HepG2 (cell line): Measurements from ENCODE around the gene FBXL7. TPM values are rescaled to one million over a fixed set of nuclear protein-coding genes. Genes with fewer than 3 reads are reported as not detected.

ENCODE experiments used
- ATAC-seq: fragments of 200-7000 bp; cut with Tn5 transposase; 3 replicates; pipeline ENCODE4 v1.9.1; 2020; ENCODE audit warnings: mild to moderate bottlenecking, moderate library complexity
- BruUV-seq: library from RNA; stranded (reverse); fragments of 400-500 nt; replicated peaks from 2 replicates; lab custom pipeline; 2021; lab: Mats Ljungman, UMichigan
- CTCF ChIA-PET: fragments of 300-600 bp; formaldehyde crosslinking; extraction: SDS; loops from one replicate; lab custom pipeline; 2021; ENCODE audit warnings: low total read pairs, inconsistent platforms, low intra/inter-chr PET ratio; lab: Yijun Ruan, JAX
- POLR2A ChIA-PET: fragments of 350-600 bp; sonication (Branson Sonifier 250); formaldehyde crosslinking; loops from one replicate; lab custom pipeline; 2020; ENCODE audit warnings: antibody characterized with exemption, inconsistent platforms; lab: Yijun Ruan, JAX
- DNase-seq: peaks from one replicate; pipeline ENCODE4 v3.0.0-alpha.2; 2015; ENCODE audit warnings: low spot score
- FAIRE-seq: peaks from 3 replicates; lab custom pipeline; 2011; peaks lifted over from hg19 to GRCh38; lab: Jason Lieb, UNC
- H2AFZ ChIP-seq: one replicate; pipeline ENCODE4 v1.6.1; 2011; ENCODE audit warnings: low read length, inconsistent platforms
- H3K27ac ChIP-seq: fragments of 300-600 bp; 3 replicates; pipeline ENCODE4 v1.8.0; 2011; ENCODE audit warnings: mixed run types, mild to moderate bottlenecking, mixed read lengths, low read length, inconsistent platforms; ENCODE audit not compliant: insufficient read depth; ENCODE audit errors: extremely low read length
- H3K27me3 ChIP-seq, 2 experiments: fragments of 200-600 bp in 1 of 2; 2 replicates in 1 of 2; 3 replicates in 1 of 2; pipeline versions ENCODE4 v1.6.0 to v1.8.0; 2011; ENCODE audit warnings: low read length in 2 of 2, mild to moderate bottlenecking in 2 of 2, moderate library complexity in 2 of 2, inconsistent platforms in 1 of 2; ENCODE audit not compliant: insufficient read depth in 2 of 2, control insufficient read depth in 1 of 2
- H3K36me3 ChIP-seq, 2 experiments: fragments of 200-600 bp in 1 of 2; replicated peaks in 1 of 2; 2 replicates in 1 of 2; 3 replicates in 1 of 2; pipeline versions ENCODE4 v1.5.1 to v1.8.0; 2011; ENCODE audit warnings: low read length in 2 of 2, inconsistent platforms in 1 of 2; ENCODE audit not compliant: insufficient read depth in 2 of 2, control insufficient read depth in 1 of 2
- H3K4me1 ChIP-seq: 2 replicates; pipeline ENCODE4 v1.5.1; 2012; ENCODE audit warnings: low read length, inconsistent platforms; ENCODE audit not compliant: insufficient read depth
- H3K4me2 ChIP-seq: 2 replicates; pipeline ENCODE4 v1.6.0; 2011; ENCODE audit warnings: low read depth, low read length, inconsistent platforms
- H3K4me3 ChIP-seq, 3 experiments: fragments of 200-600 bp in 1 of 3; sonication (generic), shearing (Covaris generic) in 1 of 3; replicated peaks in 1 of 3; 2 replicates each; pipeline ENCODE4 v1.5.1; 2011 to 2016; ENCODE audit warnings: low read length in 3 of 3, inconsistent platforms in 2 of 3, low read depth in 2 of 3, mild to moderate bottlenecking in 2 of 3, control low read depth in 1 of 3, mixed read lengths in 1 of 3; ENCODE audit not compliant: insufficient read depth in 1 of 3
- H3K79me2 ChIP-seq: one replicate; pipeline ENCODE4 v1.6.1; 2011; ENCODE audit warnings: low read length, inconsistent platforms; ENCODE audit not compliant: insufficient read depth
- H3K9ac ChIP-seq: 2 replicates; pipeline ENCODE4 v1.6.0; 2011; ENCODE audit warnings: mild to moderate bottlenecking, low read depth, low read length, inconsistent platforms; ENCODE audit not compliant: insufficient read depth
- H3K9me3 ChIP-seq: 2 replicates; pipeline ENCODE4 v1.5.1; 2012; ENCODE audit warnings: mild to moderate bottlenecking, low read length
- H4K20me1 ChIP-seq: 2 replicates; pipeline ENCODE4 v1.6.0; 2011; ENCODE audit warnings: inconsistent platforms, mild to moderate bottlenecking, low read length, moderate library complexity; ENCODE audit not compliant: insufficient read depth
- GPBP1L1 ChIP-seq: sonication (generic); formaldehyde crosslinking; IDR thresholded peaks from 2 replicates; pipeline ENCODE4 v1.5.0; 2020; ENCODE audit warnings: mild to moderate bottlenecking, missing genetic modification reagents
- HHEX ChIP-seq: IDR thresholded peaks from 2 replicates; pipeline ENCODE4 v1.6.1; 2016; ENCODE audit warnings: control low read depth
- PLSCR1 ChIP-seq: sonication (generic); formaldehyde crosslinking; IDR thresholded peaks from 2 replicates; pipeline ENCODE4 v1.5.0; 2020; ENCODE audit warnings: missing genetic modification reagents, mild to moderate bottlenecking, borderline replicate concordance
- RBM39 ChIP-seq: fragments of 200-400 bp; formaldehyde crosslinking; IDR thresholded peaks from one replicate; pipeline ENCODE4 v1.6.1; 2018; ENCODE audit warnings: antibody characterized with exemption, mild to moderate bottlenecking, low read depth, low read length; ENCODE audit not compliant: poor library complexity, severe bottlenecking
- RFXANK ChIP-seq: IDR thresholded peaks from 2 replicates; pipeline ENCODE4 v1.6.1; 2016
- ZNF18 ChIP-seq: sonication (generic); formaldehyde crosslinking; IDR thresholded peaks from 2 replicates; pipeline ENCODE4 v1.8.0; 2022; ENCODE audit warnings: mild to moderate bottlenecking, missing genetic modification reagents; ENCODE audit not compliant: insufficient replicate concordance
- ZNF432 ChIP-seq: sonication (generic); formaldehyde crosslinking; IDR thresholded peaks from 2 replicates; pipeline ENCODE4 v1.5.0; 2020; ENCODE audit warnings: missing genetic modification reagents, mild to moderate bottlenecking, borderline replicate concordance
- ZNF569 ChIP-seq: sonication (generic); formaldehyde crosslinking; IDR thresholded peaks from 2 replicates; pipeline ENCODE4 v1.5.0; 2020; ENCODE audit warnings: mild to moderate bottlenecking, missing genetic modification reagents, moderate library complexity, borderline replicate concordance
- in situ Hi-C: cut with HindIII; loops from 2 replicates; pipeline ENCODE4 v1.10.0; 2017; ENCODE audit warnings: low pct_unique_long_range_greater_than_20kb; ENCODE audit not compliant: extremely low pct_ligation_motif_present
- intact Hi-C: fragments of 100-400 bp; cut with micrococcal nuclease; formaldehyde crosslinking; loops from one replicate; pipeline ENCODE4 v1.10.0; 2022; ENCODE audit not compliant: unreplicated experiment
- polyA plus RNA-seq, 8 experiments: library from polyadenylated mRNA; depleted of rRNA in 3 of 8; stranded (reverse) in 7 of 8; unstranded in 1 of 8; fragments of >200 nt; fragmentation: Illumina TruSeq in 4 of 8; extraction: Trizol in 4 of 8; gene quantifications; 2 replicates each; pipeline versions ENCODE4 v1.2.1 to v1.2.3, GENCODE V29; 2011 to 2016; ENCODE audit warnings: low read depth in 4 of 8, missing spikeins in 1 of 8, mixed read lengths in 1 of 8; ENCODE audit not compliant: insufficient read depth in 1 of 8
- total RNA-seq, 5 experiments: library from RNA; depleted of rRNA; stranded (reverse); fragments of >200 nt; fragmentation: Illumina TruSeq; extraction: Trizol; gene quantifications; 2 replicates each; pipeline ENCODE4 v1.2.3, GENCODE V29; 2016; ENCODE audit warnings: low read depth in 1 of 5

FBXL7 gene
- total and polyA plus RNA-seq, 2 of the 13 experiments (the other 11 are each of a cell fraction or from before 2014, with no cell fraction given): 0.07 TPM; not detected in 1

- no peak for TF ChIP-seq GPBP1L1 (CRISPR knock-in tag)
- no peak for TF ChIP-seq ZNF569 (CRISPR knock-in tag)
These were observed 285.6 kb downstream of the FBXL7 start (continued) for GRCh38 chr5:15785531-15785981.

GRCh38 chr5:15786326-15786725 is 286.3 kb downstream of the FBXL7 start:
- Histone ChIP-seq H3K4me3 (no peak overlapping the region), H3K79me2 (no peaks in the 10 kb centered on the region), H3K9me3 (no peaks in the 10 kb centered on the region), H4K20me1 (no peaks in the 10 kb centered on the region), H3K9ac (no peak overlapping the region), H3K27ac (no peak overlapping the region), H3K4me1 (no peaks in the 10 kb centered on the region), H3K27me3 (no peaks in the 10 kb centered on the region), H3K4me2 (no peak overlapping the region), H3K36me3 (no peaks in the 10 kb centered on the region), H2AFZ (no peak overlapping the region)
- intact Hi-C loops: no loop called here
- ChIA-PET CTCF (no interaction called here), POLR2A (no interaction called here)
- FAIRE-seq (no peak), DNase-seq (no peak), ATAC-seq (no peak)
- in situ Hi-C loops: loop anchor here (25.0 kb wide), 1 partner anchor 674 kb away; no protein-coding TSS in a partner anchor
- no TSS peak for BruUV-seq
- no peak for TF ChIP-seq RFXANK
- TF ChIP-seq ZNF18 (CRISPR knock-in tag): no peak
- TF ChIP-seq PLSCR1 (CRISPR knock-in tag): no peak
- no peak for TF ChIP-seq RBM39
- TF ChIP-seq HHEX (CRISPR knock-in tag): no peak
- TF ChIP-seq ZNF432 (CRISPR knock-in tag): no peak
